Activated CD4-positive, alpha-beta T cell treated with anti-CD3 and anti-CD28 coated beads, Interleukin-2, amount 50 U/mL, for 24 hours (primary cell): Measurements from ENCODE around the gene TTC33.
"Not testable (repeated sequence)": the region's sequence is repeated elsewhere in the genome, so short reads cannot be mapped to it uniquely, and the experiment has no call there.

Experiments
- DNase-seq, 2 donors: peaks; one replicate each; pipeline ENCODE4 v3.0.0-alpha.2; 2020; ENCODE audit warnings: low read depth in 1 of 2, low spot score in 1 of 2

The TTC33 gene, protein sequence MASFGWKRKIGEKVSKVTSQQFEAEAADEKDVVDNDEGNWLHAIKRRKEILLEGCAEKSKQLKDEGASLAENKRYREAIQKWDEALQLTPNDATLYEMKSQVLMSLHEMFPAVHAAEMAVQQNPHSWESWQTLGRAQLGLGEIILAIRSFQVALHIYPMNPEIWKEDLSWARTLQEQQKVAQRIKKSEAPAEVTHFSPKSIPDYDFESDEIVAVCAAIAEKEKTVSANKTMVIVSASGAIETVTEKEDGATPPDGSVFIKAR

DNA sequence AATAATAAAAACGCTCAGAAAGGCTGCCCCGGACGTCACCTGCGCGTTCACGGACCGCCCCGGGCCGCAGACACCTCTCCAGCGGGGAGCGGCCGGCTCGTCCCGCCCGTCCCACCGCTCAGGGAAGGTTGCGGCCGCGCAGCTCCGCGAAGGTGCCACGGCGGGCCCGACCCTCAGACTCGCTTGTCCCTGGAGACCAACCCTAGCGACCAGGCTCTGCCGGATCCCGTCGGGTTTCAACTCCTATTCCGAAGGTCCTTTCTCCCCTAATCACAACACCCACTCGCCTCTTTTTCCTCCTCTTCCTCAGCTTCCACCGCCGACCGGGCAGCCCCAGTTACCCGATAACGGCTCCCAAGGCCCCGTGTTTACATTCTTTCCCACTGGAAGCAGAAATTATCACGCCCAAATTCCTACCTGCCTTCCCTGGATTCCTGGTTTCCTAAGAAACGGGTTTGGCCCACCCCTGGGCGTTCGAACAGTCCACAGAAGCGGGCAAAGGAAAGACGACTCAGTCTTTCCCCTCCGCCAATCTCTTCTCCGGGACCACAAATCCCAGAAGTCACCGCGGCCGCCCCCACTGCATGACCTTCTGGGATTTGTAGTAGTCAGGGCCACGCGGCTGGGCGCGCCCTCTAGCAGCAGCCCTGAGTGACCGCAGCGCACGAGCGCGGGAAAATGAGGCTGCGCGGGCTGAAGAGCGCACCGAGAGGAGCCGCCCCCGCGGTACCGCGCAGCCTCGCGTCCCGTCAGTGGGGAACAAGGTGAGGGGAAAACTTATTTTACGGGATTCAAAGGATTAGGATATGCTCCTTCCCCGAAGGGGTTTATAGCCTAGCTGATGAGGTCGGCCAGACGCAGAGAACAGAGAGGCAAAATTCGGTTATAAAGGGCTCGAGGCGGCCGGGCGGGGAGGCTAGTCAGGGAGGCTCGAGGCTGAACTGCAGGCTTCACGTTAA, at the start of gene TTC33:
TTC33 (minus strand) TSS at position 555 of the 959 bp plus-strand sequence. CDS start 8,943 bp downstream, outside the sequence.
- peak; percentile 90 to 94 for DNase-seq

DNA sequence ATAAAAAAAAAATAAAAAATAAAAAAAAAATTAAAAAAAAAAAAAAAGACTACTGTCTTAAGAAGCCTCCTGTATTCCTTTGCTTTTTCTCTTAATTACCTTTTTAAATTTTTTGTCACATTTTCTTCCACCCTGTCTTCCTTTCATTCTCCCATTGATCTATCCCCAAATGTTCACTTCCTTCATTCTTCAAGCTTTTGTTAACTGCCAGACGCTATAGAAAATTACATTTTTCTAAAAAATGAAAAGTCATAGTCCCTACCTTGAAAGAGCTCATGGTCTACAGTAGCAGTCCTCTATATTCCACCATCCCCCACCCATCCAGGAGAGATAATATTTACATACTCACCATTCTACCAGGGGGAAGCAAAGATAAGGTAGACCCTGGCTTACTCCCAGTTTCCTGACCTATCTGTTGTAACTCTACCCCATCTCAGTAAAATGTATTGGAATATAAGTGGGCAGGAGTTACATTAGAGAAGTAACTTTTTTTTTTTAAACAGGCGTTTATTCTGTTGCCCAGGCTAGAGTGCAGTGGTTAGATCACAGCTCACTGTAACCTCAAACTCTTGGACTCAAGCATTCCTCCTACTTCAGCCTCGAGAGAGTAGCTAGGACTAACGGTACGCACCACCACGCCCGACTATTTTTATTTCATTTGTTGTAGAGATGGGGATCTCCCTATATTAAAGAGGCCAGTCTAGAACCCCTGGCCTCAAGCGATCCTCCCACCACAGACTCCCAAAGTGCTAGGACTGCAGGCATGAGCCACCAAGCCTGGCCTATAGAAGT, 46.2 kb upstream of the TTC33 start:
- DNase-seq, result no peak

DNA sequence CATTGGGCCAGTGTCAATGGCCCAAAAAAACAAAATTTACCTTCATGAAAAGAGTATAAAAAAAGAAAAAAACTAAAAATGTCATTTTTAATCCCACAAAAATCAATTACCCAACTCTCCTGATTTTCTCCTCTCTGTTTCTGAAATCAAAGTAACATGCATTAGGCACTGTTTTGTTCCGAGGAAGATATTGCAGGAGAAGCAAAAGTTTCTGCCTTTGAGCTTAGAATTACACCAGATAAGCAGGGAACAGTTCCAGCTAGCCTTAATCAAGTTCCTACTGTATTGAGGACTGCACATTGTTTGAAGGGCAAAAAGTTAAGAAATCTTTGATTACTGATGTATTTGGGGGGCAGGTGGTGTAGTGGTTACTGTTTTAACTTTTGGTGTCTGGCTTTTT, 43.5 kb upstream of the TTC33 start:
- DNase-seq, result no peak

DNA sequence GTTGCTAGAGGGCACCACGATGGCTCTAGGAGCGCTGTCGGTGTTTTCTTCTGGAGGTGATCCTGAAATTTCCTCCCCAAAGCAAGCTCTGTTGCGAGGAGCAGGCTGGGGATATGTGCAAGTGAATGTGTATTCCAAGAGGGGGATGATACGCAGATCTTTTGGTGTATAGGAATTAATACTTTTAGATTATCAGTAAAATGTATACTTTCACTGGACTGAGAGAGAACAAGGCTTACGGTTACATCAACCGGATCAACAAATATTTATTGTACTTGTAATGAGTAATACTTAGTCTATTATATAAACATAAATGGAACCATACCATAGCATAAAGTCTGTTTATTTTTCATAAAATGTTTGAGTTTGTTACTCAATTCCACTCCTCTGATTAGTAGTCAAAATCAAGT, 43.0 kb upstream of the TTC33 start:
- DNase-seq, result no peak

DNA sequence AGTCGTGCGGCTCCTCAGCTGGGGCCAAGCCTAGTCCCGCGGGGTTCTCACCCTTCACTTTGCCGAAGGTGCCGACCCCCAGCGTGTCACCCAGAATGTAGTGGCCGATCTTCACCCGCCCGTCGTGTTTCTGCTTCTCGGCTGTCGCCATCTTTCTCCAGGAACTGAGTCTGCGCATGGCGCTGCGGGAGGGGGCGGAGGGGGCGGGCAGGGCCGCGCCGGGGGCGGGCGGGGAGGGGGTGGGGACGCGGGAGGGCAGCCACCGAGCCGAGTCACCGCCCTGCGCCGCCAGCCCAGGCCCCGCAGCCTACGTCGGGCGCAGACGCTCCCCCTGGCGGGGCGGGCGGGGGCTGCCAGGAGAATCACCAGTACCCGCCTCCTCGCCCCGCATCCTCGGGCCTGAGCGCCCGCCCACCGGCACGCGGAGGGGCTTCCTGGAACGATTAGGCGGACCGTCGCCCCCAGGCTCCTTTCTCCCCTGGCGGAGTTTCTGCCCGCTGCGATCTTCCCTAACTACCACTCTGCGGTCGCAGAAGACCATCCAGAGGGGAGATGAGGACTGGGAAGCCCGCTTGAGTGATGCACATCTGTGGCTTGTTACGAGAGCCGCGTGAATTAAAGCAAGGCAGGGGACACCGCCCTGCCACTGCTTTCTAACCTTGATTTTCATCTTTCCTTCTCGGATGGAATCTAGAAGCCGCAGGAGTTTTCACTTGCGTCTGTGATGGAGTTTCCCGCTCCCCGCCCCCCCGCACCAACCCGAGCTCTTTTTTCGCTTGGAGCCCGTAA, 42.4 kb upstream of the TTC33 start, which contains the start of gene PRKAA1:
PRKAA1 (minus strand) TSS at position 363 of the 789 bp plus-strand sequence; CDS start at position 178, 185 bp downstream.
- DNase-seq, result peak; percentile 67 to 76

DNA sequence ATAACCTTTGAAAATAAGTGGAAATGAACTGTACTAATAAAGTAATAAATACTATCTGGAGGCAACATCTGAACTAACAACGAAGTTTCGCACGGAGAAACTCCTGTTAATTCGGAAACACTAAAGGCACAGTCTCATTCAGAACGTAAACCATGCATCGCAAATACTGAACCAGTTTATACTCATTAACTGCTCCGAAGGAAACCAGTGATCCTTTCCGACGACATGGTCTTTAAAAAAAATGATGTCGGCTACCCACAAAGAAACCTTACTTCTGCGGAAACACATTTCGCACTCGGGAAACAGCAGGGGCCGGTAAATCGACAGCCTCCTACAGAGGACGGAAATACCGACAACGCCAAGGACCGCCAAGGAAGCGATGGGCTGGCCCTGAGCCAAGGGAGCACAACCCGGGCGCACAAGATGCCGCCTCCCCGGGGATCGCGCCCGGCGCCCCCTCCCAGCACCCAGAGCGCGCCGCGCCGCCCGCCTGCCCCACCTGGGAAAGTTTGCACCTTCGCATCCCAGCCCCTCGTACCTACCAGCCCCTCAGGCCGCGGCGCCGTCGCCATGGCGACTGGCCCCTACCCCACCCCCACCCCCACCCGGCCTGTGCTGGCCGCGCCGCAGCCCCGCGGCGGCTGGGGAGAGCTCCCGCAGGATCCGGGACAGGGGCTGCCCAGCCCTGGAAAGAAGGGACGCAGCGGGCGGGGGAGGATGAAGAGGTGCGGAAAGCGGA, 41.7 kb upstream of the TTC33 start:
- DNase-seq, result peak; percentile 43 to 56

DNA sequence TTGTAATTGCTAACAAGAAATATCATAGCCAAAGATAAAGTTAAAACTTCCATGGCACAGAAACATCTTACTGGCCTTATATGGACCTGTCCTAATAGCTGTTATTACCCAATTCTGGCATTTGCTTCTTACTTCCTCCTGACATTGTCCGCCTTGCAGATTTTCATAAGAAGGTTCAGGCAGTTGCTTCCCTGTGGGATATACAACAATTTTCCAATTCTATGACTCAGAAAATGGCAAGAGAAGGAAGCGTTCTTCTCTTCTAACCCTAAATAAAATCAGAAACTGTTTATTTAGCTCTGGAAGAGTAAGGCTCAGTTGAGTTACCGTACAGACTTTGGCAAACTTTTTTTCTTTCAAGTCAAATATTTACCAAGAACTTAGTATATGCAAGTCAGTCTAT, 40.7 kb upstream of the TTC33 start:
- no peak for DNase-seq

DNA sequence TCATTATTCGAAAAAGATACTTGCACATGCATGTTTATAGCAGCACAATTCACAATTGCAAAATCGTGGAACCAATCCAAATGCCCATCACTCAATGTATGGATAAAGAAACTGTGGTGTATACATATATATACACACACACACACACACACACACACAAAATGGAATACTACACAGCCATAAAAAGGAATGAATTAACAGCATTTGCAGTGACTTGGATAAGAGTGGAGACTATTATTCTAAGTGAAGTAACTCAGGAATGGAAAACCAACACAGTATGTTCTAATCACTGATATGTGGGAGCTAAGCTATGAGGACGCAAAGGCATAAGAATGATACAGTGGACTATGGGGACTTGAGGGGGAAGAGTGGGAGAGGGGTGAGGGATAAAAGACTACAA, 39.1 kb upstream of the TTC33 start:
- not testable (repeated sequence) for DNase-seq

DNA sequence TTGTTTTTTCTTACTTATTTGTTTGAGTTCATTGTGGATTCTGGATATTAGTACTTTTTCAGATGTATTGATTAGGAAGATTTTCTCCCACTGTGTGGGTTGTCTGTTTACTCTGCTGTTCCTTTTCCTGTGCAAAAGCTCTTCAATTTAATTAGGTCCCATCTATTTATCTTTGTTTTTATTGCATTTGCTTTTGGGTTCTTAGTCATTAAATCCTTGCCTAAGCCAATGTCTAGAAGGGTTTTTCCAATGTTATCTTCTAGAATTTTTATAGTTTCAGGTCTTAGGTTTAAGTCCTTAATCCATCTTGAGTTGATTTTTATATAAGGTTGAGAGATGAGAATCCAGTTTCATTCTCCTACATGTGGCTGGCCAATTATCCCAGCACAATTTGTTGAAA, 38.6 kb upstream of the TTC33 start:
- DNase-seq, result not testable (repeated sequence)

DNA sequence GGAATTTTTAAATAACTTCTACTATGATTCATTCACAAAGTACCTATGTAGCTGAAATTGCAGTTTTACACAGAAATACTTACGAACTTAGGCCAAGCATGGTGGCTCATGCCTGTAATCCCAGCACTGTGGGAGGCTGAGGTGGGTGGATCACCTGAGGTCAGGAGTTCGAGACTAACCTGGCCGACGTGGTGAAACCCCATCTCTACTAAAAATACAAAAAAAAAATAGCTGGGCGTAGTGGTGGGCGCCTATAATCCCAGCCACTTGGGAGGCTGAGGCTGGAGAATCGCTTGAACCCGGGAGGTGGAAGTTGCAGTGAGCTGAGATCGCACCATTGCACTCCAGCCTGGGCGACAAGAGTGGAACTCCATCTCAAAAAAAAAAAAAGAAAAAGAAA, 36.9 kb upstream of the TTC33 start:
- DNase-seq, result not testable (repeated sequence)

DNA sequence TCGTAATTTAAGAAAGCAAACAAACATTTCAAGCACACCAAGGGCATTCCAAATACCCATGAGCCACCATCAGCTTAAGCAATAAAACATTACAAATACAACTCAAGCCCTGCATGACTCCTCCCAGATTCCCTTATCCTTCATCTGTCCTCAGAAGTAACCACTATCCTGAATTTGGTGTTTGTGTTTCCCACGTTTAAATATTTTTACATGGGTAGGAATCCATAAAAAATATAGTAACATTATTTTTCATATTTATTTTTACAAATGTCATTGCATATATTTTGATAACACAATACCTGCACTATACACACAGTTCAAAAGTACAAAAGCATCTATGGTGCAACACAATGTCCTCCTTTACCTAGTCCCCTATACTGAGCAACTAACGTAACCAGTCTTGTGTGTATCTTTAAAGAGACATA, 36.0 kb upstream of the TTC33 start:
- DNase-seq, result no peak

DNA sequence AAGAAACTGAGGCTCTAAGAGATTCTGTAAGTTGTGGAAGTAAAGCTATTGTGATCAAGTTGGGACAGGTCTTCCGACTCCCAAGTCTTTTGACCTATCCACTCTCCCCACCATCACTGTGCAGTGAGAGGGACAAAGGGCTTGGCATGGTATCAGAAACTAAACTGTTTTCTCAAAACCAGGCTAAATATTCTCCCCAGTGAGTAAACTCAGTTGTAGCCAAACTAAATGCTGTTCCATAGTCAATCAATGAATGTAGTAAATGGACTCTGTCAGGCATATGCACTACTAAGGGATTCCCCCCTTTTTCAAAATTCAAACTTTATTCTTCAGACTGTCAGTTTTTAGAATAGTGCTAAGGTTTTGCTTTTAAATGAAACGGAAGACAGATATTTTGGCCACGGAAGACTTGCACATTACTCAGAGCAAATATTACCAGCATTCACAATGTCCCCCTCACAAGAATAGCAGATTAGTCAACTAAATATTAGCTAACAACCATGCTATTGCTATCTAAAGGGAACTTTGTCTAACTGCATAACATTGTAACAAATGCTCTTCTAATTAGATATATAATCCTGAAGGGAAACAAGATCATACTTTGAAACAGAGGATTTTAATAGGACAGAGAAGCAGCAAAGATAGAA, 35.3 kb upstream of the TTC33 start:
- no peak for DNase-seq

DNA sequence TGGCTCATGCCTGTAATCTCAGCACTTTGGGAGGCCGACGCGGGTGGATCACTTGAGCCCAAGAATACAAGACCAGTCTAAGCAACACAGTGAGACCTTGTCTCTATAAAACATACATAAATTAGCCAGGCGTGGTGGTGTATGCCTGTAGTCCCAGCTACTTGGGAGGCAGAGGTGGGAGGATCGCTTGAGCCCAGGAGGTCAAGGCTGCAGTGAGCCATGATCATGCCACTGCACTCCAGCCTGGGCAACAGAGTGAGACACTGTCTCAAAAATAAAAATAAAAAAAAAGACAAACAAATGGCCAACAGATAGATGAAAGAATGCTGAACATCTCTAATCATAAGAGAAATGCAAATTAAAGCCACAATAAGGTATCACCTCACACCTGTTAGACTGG, 33.2 kb upstream of the TTC33 start:
- DNase-seq, result not testable (repeated sequence)

DNA sequence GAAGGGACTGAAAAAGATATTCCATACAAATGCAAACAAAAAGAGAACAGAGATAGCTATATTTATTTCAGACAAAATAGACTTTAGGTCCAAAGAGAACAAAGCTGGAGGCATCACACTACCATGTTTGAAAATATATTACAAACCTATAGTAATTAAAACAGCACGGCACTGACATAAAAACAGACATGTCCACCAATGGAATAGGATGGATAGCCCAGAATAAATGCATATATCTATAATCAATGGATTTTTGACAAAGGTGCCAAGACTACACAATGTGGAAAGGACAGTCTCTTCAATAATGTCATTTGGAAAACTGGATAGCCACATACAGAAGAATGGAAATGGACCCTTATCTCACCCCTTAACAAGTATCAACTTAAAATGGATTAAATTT, 32.2 kb upstream of the TTC33 start:
- no peak for DNase-seq

DNA sequence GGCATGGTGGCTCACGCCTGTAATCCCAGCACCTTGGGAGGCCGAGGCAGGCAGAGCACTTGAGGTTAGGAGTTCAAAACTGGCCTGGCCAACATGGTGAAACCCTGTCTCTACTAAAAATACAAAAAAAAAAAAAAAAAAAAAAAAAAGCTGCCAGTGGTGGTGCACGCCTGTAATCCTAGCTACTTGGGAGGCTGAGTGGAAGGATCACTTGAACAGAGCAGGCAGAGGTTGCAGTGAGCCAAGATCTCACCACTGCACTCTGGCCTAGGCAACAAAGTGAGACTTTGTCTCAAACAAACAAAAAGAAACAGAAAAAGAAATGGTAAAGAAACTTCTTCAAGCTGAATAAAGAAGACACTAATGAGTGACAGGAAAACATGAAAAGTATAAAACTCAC, 30.9 kb upstream of the TTC33 start:
- DNase-seq, result not testable (repeated sequence)

DNA sequence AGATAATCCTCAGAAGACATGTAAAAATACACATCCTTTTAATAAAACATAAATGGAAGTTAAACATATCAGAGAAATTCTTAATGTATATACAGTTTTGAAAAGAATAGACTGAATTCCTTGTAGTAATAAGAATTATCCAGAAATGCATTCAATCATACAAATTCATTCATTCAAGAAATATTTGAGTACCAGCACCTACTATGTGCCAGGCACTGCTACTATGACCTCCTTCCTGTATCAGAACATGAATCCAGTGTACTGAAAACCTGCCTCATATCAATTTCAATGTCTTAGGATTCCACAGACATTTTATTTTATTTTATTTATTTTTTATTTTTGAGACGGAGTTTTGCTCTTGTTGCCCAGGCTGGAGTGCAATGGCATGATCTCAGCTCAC, 29.2 kb upstream of the TTC33 start:
- no peak for DNase-seq

DNA sequence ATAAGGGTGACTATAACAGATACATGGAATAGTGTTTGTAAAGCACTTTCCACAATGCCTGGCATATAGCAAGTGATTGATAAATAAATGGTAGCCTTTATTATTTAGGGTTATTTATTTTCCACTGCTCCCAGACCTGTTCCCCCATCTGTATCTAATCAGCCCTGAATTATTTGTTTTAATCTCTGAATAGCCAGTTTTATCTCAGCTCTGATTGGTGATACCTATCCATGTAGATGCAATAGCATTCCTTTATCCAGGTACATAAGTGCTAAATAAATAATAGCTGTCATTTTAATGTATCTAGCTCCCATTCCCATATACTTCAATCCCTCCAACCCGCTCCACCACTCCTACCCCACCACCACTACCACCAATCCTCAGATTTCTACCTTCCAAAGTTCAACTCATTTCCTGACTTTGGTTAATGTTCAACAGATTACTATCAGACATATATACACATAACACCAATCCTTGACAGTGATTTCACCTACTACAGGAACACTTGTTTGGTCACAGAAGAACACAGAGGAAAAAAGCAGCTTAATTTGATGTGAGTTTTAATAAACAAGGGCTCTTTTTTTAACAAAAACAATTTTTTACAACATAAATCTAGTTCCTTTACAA, 28.4 kb upstream of the TTC33 start:
- no peak for DNase-seq

DNA sequence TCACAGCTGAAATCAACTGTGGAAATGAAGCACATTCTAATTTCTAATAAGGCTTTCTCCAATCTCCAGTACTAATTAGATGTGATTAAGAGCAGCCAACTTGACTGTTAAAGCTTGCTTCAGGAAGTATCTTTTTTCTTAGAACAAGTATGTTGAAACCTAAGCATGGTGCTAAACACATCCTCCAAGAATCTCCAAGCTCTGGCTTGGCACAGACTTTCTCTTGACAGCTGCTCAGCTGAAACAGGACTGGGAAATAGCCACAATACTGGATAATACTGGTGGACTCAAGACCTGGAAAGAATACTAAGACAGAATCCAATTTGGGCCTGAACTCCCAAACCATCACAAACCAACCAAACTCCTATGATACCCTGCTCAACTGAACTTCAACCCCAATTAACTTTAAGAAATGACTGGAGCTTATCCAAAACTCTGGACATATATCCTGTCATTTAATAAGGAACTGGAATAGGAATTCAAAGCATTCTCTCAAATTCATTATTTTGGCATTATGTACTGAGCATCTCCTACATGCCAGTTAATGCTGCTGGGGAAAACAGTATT, 26.2 kb upstream of the TTC33 start:
- DNase-seq, result no peak

DNA sequence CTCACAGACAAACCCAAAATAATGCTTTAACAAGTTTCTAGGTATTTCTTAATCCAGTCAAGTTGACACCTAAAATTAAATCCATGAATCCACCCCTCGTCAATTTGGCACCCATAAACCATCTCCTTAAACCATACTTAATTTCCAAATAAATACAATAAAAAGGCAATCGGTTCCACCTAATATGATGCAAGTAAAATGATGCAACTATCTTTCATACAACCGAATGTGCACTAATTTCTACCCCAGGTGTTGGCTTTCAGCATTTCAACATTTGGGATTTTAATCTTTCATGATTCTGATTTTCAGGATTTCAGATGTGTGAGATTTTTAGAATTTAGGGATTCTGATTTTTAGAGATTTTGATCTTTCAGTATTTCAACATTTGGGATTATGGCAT, 25.1 kb upstream of the TTC33 start:
- DNase-seq, result no peak
